SU-DHL-6 (cell line): ENCODE data around the gene KCNH4.

Source experiments
- EZH2phosphoT487 ChIP-seq: fragments of 200-600 bp; sonication (generic), shearing (Covaris generic); conservative IDR thresholded peaks from 2 replicates; pipeline ENCODE4 v1.6.1; 2018; ENCODE audit warnings: mild to moderate bottlenecking, antibody characterized with exemption, low read length, moderate library complexity, mixed read lengths
- TF ChIP-seq, protein P1 (sequence below): fragments of 200-600 bp; sonication (generic); IDR thresholded peaks from one replicate; pipeline ENCODE4 v1.5.1; 2017; ENCODE audit warnings: antibody characterized with exemption, mild to moderate bottlenecking, low read length, moderate library complexity; ENCODE audit not compliant: insufficient read depth, poor library complexity, severe bottlenecking

DNA sequence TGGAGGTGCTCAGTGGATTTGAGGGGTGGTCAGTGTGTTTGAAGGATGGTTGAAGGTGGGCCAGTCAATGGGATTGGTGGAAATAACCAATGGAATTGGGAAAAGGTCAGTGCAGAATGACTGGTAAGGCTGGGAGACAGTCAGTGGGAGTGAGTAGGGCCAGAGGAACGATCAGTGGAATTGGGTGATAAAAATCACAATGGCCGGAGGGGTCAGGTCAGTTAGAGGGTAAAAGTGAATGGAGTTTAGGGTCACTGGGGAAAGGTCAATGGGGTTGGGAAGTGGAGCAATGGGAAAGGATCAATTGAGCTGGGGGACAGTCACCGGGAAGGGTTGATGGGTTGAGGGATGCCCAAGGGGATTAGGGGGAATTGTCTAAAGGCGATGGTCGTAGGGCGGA lies 15.2 kb downstream of the KCNH4 start:
- TF ChIP-seq, protein P1, sequence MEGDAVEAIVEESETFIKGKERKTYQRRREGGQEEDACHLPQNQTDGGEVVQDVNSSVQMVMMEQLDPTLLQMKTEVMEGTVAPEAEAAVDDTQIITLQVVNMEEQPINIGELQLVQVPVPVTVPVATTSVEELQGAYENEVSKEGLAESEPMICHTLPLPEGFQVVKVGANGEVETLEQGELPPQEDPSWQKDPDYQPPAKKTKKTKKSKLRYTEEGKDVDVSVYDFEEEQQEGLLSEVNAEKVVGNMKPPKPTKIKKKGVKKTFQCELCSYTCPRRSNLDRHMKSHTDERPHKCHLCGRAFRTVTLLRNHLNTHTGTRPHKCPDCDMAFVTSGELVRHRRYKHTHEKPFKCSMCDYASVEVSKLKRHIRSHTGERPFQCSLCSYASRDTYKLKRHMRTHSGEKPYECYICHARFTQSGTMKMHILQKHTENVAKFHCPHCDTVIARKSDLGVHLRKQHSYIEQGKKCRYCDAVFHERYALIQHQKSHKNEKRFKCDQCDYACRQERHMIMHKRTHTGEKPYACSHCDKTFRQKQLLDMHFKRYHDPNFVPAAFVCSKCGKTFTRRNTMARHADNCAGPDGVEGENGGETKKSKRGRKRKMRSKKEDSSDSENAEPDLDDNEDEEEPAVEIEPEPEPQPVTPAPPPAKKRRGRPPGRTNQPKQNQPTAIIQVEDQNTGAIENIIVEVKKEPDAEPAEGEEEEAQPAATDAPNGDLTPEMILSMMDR, result no peak
- no peak for TF ChIP-seq EZH2phosphoT487
